Measurements from ENCODE around the gene NLGN1. TPM values are rescaled to one million over a fixed set of nuclear protein-coding genes. Genes with fewer than 3 reads are reported as not detected.

NLGN1 gene
- polyA plus RNA-seq, 2 of the 4 experiments (the other 2 are of a cell fraction), result not detected

DNA sequence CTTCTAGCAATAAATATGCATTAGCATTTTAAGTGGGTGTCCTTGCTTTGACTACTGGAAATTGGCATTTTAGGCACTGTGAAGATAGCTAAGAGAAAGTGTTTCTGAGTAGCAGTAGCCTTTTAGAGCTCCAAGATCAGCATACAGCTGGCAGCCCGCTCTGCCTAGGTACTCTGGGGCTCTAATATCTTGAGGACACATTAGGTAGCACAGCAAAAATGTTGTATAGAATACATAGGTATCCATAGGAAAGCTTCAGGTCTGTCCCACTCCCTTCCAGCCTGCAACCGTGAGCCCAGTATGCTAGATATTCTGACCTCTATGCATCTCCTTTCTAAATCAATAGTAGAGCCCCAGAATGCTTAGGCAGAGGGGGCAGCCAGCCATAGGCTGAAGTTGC is 670.5 kb downstream of the NLGN1 start (continued):
- TF ChIP-seq, protein P1, sequence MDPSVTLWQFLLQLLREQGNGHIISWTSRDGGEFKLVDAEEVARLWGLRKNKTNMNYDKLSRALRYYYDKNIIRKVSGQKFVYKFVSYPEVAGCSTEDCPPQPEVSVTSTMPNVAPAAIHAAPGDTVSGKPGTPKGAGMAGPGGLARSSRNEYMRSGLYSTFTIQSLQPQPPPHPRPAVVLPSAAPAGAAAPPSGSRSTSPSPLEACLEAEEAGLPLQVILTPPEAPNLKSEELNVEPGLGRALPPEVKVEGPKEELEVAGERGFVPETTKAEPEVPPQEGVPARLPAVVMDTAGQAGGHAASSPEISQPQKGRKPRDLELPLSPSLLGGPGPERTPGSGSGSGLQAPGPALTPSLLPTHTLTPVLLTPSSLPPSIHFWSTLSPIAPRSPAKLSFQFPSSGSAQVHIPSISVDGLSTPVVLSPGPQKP (IDR thresholded peaks at IDR 0.05; ENCODE audit: low read depth, low read length), result no peak
- TF ChIP-seq TP53 (CRISPR knock-in tag; IDR thresholded peaks at IDR 0.05) (no peak), USF2 (IDR thresholded peaks at IDR 0.05) (no peak), HOXB5 (CRISPR knock-in tag; IDR thresholded peaks at IDR 0.05) (no peak)

DNA sequence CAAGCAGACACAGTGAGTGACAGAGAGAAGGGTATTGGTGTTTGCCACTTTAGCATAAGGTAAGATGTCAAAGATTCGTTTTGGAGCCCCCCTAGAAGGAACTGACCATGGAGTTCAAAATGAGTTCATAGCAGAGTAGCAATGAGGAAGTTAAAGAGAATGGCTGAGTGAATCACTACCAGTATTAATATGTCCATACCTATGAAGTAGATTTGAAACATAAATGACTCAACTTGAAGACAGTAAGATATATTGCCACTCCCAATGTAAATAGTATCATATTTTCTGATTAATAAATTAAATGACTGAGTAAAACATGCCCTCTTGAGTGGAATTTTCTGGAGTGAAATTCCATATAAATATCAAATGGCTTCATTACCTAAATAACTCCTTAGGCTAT is 675.1 kb downstream of the NLGN1 start:
- TF ChIP-seq ESRRA (IDR thresholded peaks at IDR 0.05; ENCODE audit: borderline replicate concordance, low read length), result no peak
- no peak for TF ChIP-seq RCOR1 (IDR thresholded peaks at IDR 0.05; ENCODE audit: low read depth, low read length)
- no peak for TF ChIP-seq FOXS1 (CRISPR knock-in tag; IDR thresholded peaks at IDR 0.05)
- no peak for TF ChIP-seq RFX5 (IDR thresholded peaks at IDR 0.05)
- TF ChIP-seq CHD2 (IDR thresholded peaks at IDR 0.05; ENCODE audit: low read length, partially characterized antibody), result no peak
- TF ChIP-seq MAZ (IDR thresholded peaks at IDR 0.05; ENCODE audit: borderline replicate concordance, low read depth, low read length), result no peak
- no peak for TF ChIP-seq EHF (CRISPR knock-in tag; IDR thresholded peaks at IDR 0.05)
- TF ChIP-seq SREBF2 (IDR thresholded peaks at IDR 0.05), result no peak
- Histone ChIP-seq H3K9me3 (no peaks in the 10 kb centered on the region), H3K4me2 (no peak overlapping the region), H3K4me3 (no peak overlapping the region), H3K4me1 (no peaks in the 10 kb centered on the region), H3K27ac (no peak overlapping the region)
- no peak for ATAC-seq
- no peak for DNase-seq (ENCODE audit: low read depth in 1 of 2, low spot score in 1 of 2)
- WGBS (ENCODE audit: missing lambda C conversion rate), result 0% methylated on average over 1 of the region's 1 CpG
- CTCF ChIA-PET, result no interaction called here
- POLR2A ChIA-PET, result no interaction called here
- FAIRE-seq, result no peak

GRCh38 chr3:174083706-174084105 is 686.2 kb downstream of the NLGN1 start:
- no peaks in the 10 kb centered on the region for H3K4me1 ChIP-seq
- H3K4me2 ChIP-seq, result no peak overlapping the region
- ChIA-PET CTCF (no interaction called here), POLR2A (no interaction called here)
- FAIRE-seq (no peak), ATAC-seq (no peak), DNase-seq (ENCODE audit: low read depth in 1 of 2, low spot score in 1 of 2) (no peak)
- H3K4me3 ChIP-seq, result no peak overlapping the region
- WGBS (ENCODE audit: missing lambda C conversion rate), result 37% methylated on average over 3 of the region's 3 CpGs
- H3K27ac ChIP-seq, result no peak overlapping the region
- no peaks in the 10 kb centered on the region for H3K9me3 ChIP-seq
- TF ChIP-seq NR3C1 (IDR thresholded peaks at IDR 0.05), result no peak
- TF ChIP-seq EHF (CRISPR knock-in tag; IDR thresholded peaks at IDR 0.05), result no peak
- TF ChIP-seq, protein P2, sequence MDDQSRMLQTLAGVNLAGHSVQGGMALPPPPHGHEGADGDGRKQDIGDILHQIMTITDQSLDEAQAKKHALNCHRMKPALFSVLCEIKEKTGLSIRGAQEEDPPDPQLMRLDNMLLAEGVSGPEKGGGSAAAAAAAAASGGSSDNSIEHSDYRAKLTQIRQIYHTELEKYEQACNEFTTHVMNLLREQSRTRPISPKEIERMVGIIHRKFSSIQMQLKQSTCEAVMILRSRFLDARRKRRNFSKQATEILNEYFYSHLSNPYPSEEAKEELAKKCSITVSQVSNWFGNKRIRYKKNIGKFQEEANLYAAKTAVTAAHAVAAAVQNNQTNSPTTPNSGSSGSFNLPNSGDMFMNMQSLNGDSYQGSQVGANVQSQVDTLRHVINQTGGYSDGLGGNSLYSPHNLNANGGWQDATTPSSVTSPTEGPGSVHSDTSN (IDR thresholded peaks at IDR 0.05), result no peak
- TF ChIP-seq SMC3 (IDR thresholded peaks at IDR 0.05), result no peak
- no peak for TF ChIP-seq HOXB5 (CRISPR knock-in tag; IDR thresholded peaks at IDR 0.05)
- no peak for TF ChIP-seq EP300 (IDR thresholded peaks at IDR 0.05)
- no peak for TF ChIP-seq RCOR1 (IDR thresholded peaks at IDR 0.05; ENCODE audit: low read depth, low read length)
- no peak for TF ChIP-seq MAFK (IDR thresholded peaks at IDR 0.05; ENCODE audit: partially characterized antibody)
- TF ChIP-seq BCL3 (IDR thresholded peaks at IDR 0.05), result no peak
- no peak for TF ChIP-seq ESRRA (IDR thresholded peaks at IDR 0.05; ENCODE audit: borderline replicate concordance, low read length)
- no peak for TF ChIP-seq CHD2 (IDR thresholded peaks at IDR 0.05; ENCODE audit: low read length, partially characterized antibody)

- Histone ChIP-seq H3K27ac (no peak overlapping the region), H3K9me3 (no peaks in the 10 kb centered on the region), H3K4me3 (no peak overlapping the region), H3K4me2 (no peak overlapping the region), H3K4me1 (no peaks in the 10 kb centered on the region)
- no peak for ATAC-seq
- WGBS (ENCODE audit: missing lambda C conversion rate), result 33% methylated on average over 2 of the region's 2 CpGs
- ChIA-PET POLR2A (no interaction called here), CTCF (no interaction called here)
- FAIRE-seq, result no peak
- no peak for DNase-seq (ENCODE audit: low read depth in 1 of 2, low spot score in 1 of 2)
- TF ChIP-seq HMGXB4 (CRISPR knock-in tag; IDR thresholded peaks at IDR 0.05; ENCODE audit: borderline replicate concordance) (no peak), KDM1A (IDR thresholded peaks at IDR 0.05; ENCODE audit: low read depth) (no peak), TP53 (CRISPR knock-in tag; IDR thresholded peaks at IDR 0.05) (no peak), KDM5A (IDR thresholded peaks at IDR 0.05) (no peak), BCL3 (IDR thresholded peaks at IDR 0.05) (no peak), POLR2A (IDR thresholded peaks at IDR 0.05; ENCODE audit: low read length) (no peak), NPAS2 (CRISPR knock-in tag; IDR thresholded peaks at IDR 0.05; ENCODE audit: borderline replicate concordance) (no peak), CHD4 (IDR thresholded peaks at IDR 0.05; ENCODE audit: borderline replicate concordance) (no peak), JUN (IDR thresholded peaks at IDR 0.05) (no peak), NFE2L2 (conservative IDR thresholded peaks at IDR 0.05; ENCODE audit: low read length) (no peak), CHD2 (IDR thresholded peaks at IDR 0.05; ENCODE audit: low read length, partially characterized antibody) (no peak)
Observed at GRCh38 chr3:174089592-174089991, 692.0 kb downstream of the NLGN1 start.
